GM13977 (cell line): ENCODE measurements around the gene COX5B.

Experiments used
- DNase-seq: peaks from one replicate; pipeline ENCODE4 v3.0.0; 2012; ENCODE audit warnings: low spot score
- in situ Hi-C: fragments of 300-500 bp; cut with MboI; formaldehyde crosslinking; loops from one replicate; pipeline ENCODE4 v1.12.0; 2022; ENCODE audit warnings: low sequenced_read_pairs, low pct_unique_long_range_greater_than_20kb, mixed read lengths, inconsistent platforms; ENCODE audit not compliant: unreplicated experiment
- TF ChIP-seq, protein P1 (sequence below): IDR thresholded peaks from 2 replicates; pipeline ENCODE4 v1.5.1; 2012; ENCODE audit warnings: mild to moderate bottlenecking, control low read depth; ENCODE audit not compliant: insufficient read depth; ENCODE audit errors: extremely low read depth, missing control alignments

COX5B gene

DNA sequence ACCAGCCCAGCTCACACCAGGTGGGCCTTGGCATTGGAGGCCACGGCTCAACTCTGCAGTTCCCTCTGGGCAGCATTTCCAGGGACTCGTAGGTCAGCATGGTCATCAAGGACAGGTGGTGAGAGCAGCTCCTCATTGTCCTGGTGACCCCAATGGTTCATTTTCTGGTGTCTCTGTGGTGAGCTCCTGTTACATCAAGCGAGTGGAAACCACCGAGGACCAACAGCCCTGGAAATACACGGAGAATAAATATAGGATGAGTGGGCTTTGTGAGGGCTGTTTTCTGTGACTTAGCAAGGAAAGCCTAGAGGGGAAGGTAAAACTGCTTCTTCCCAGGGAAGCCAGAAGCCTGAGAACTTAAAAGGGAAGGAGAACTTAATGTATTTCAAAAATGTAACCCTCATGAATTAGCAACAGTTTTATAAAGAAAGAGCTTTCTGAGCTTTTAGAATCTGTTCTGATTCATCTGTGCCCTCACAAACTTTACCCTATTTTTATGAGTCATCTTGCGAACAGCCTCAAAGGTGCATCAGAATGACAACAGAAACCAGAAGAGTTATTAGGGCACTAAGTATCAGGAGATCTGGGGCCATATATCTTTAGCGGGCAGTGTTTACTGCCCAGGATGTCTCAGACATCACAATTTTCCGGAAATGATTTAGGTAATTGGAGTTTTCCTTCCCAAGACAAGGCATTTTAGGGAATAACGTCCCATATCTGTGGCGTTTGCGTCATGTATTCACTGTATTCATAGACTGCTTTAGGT is 42.4 kb downstream of the COX5B start:
- in situ Hi-C loops = no loop called here
- DNase-seq = peak; percentile 37
- TF ChIP-seq, protein P1, sequence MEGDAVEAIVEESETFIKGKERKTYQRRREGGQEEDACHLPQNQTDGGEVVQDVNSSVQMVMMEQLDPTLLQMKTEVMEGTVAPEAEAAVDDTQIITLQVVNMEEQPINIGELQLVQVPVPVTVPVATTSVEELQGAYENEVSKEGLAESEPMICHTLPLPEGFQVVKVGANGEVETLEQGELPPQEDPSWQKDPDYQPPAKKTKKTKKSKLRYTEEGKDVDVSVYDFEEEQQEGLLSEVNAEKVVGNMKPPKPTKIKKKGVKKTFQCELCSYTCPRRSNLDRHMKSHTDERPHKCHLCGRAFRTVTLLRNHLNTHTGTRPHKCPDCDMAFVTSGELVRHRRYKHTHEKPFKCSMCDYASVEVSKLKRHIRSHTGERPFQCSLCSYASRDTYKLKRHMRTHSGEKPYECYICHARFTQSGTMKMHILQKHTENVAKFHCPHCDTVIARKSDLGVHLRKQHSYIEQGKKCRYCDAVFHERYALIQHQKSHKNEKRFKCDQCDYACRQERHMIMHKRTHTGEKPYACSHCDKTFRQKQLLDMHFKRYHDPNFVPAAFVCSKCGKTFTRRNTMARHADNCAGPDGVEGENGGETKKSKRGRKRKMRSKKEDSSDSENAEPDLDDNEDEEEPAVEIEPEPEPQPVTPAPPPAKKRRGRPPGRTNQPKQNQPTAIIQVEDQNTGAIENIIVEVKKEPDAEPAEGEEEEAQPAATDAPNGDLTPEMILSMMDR = no peak

DNA sequence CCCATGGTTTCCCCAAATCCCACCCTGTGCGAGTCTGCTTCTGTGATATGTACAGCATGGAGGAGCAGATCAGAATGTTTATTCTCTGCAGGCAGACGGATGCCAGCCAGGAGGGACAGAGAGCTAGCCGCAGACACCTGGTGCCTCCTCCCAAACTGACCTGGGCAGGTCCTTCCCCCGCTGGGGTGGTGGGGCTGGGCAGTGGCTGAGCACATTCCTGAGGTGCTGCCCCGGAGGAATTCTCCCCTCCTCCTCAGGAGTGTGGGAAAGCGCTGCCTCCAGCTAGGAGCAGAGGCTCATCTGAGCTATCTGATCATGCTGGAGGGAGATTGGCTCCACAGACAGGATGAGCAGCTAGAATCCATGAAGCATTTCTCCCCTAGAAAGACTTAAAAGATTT is 45.3 kb downstream of the COX5B start:
- TF ChIP-seq, protein P1 = no peak
- in situ Hi-C loops = no loop called here
- DNase-seq = no peak

DNA sequence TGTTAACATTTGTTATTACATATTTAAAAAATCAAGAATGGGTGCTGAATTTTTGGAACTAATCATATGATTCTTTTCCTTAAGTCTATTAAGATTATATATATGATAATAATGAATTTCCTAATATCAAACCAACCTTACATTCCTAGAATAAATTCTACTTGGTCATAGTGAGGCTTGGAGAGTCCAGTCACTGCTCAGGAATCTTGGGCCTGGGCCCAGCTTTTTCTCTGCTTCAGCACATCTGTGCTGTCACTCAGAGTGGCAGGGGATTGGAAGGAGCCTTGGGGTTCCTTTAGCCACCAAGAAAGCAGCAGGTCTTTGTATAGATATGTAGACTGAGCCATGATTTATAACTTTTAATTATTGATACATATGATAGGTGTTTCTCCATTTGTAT is 47.6 kb downstream of the COX5B start:
- TF ChIP-seq, protein P1 = no peak
- no peak for DNase-seq
- in situ Hi-C loops = no loop called here

DNA sequence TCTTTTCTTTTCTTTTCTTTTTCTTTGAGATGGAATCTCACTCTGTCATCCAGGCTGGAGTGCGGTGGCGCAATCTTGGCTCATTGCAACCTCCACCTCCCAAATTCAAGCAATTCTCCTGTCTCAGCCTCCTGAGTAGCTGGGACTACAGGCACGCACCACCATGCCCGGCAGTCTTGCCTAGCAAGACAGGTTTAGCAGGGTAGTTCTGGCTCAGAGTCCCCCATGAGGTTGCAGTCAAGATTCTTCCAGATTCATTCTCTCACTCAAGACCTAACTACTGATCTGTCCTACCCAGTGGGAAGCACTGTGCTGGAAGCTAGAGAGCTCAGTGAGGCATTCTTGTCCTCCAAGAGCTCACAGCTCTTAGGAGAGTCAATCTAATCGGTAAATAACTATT is 49.9 kb downstream of the COX5B start:
- no peak for DNase-seq
- TF ChIP-seq, protein P1 = no peak
- in situ Hi-C loops = no loop called here

DNA sequence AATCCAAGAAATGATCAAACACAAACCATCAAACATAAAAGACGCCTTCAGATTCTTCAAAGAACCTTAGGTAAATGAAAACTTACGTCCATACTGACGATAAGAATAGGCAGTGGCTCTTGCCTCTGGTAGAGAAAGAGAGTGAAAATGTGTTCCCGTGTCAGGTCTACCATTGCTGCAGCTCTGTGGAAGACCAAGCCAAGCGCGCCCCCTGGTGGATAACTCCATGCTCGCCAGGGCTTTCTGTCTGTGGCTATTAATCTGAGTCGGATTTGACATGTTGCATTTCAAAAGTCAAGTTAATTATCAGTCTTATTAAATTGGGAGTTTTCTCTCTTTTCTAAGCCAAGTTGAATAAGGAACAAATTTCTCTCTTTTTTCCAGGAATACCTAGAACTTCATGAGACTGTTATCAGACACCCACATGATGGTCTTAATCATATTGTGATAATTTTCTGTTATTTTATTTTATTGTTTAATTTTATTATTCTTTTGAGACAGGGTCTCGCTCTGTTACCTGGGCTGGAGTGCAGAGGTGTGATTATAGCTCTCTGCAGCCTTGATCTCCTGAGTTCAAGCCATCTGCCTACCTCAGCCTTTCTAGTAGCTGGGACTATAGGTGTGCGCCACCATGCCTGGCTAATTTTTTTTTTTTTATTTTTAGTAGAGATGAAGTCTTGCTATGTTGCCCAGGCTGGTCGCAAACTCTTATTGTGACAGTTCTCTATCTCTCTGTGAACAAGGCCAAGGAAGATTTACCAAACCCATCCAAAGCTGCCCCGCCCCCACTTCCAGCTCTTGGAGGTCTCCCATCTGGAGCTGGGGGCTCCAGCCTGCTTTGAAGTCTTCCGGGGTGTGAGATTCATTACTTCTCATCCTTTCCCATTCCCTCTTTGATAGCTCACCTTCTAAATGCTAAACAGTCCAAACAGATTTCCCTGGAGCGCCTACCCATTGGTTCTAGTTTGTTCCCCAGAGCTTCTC is 51.7 kb downstream of the COX5B start:
- in situ Hi-C loops = no loop called here
- DNase-seq = peak; percentile 80
- TF ChIP-seq, protein P1 = peak; percentile 88
